Measurements from ENCODE around the gene NOS3. TPM values are rescaled to one million over a fixed set of nuclear protein-coding genes. Genes with fewer than 3 reads are reported as not detected.
A peak's percentile ranks its signal among the peaks of the same experiment; 100 is the strongest.

NOS3 gene
- total and polyA plus RNA-seq, 2 of the 13 experiments (the other 11 are each of a cell fraction or from before 2014, with no cell fraction given), result 3.7 to 7.5 TPM

DNA sequence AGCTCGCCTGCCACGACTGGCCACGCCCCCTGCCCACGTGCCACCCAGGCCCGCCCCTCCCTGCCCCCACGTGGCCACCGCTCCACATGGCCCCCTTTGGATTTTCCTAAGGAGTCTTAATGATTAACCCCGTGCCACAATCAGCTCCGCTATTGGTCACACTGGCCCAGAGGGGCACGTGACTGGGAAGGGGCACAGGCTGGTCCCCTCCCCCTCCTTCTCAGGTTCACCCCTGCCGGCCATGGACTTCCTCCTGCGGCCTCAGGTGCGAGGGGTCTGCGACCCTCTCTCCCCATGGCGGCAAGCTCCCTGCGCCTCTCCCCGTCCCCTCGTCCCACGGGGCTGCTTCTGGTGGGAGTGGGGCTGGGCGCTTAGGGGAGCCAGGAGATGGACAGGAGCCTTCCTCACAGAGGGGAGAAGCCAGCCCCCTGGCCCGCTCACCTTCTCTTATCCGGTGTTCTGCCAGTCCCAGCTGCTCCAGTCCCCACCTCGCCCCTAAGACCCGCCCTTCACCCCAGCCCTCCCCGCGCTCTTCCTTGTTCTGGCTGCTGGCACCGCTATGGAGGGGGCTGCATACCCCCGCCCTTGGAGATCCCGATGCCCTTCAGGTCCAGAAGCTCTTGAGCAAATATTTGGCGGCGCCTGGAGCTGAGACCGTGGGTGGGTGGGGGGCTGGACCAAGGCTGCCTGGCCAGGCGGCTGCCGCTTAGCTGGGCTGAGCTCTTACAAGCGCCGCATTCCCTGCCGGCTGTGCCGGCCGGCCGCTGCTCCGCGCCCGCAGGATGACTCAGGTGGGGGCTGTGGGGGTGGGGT, 71.8 kb downstream of the NOS3 start (continued):
- TF ChIP-seq, protein P1, sequence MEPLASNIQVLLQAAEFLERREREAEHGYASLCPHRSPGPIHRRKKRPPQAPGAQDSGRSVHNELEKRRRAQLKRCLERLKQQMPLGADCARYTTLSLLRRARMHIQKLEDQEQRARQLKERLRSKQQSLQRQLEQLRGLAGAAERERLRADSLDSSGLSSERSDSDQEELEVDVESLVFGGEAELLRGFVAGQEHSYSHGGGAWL (CRISPR knock-in tag; IDR thresholded peaks at IDR 0.05), result peak; percentile 77
- TF ChIP-seq NFE2L1 (CRISPR knock-in tag; IDR thresholded peaks at IDR 0.05; ENCODE audit: borderline replicate concordance) (no peak), RFX5 (IDR thresholded peaks at IDR 0.05; ENCODE audit: low read depth, low read length) (no peak), NCOA2 (CRISPR knock-in tag; IDR thresholded peaks at IDR 0.05) (0 out of 2 replicates have a peak, but pooled peaks have one; percentile 17), NFYB (CRISPR knock-in tag; IDR thresholded peaks at IDR 0.05) (peak; percentile 61; the same call in 1 of the 2 replicates), MAZ (IDR thresholded peaks at IDR 0.05; ENCODE audit: borderline replicate concordance, low read depth, low read length) (peak; percentile 82; the same call in 1 of the 2 replicates), MAZ (CRISPR knock-in tag; IDR thresholded peaks at IDR 0.05; ENCODE audit: low read depth) (peak; percentile 88), ESRRA (CRISPR knock-in tag; IDR thresholded peaks at IDR 0.05; ENCODE audit: low read depth) (peak; percentile 43), ZNF709 (CRISPR knock-in tag; IDR thresholded peaks at IDR 0.05) (peak; percentile 78; the same call in 1 of the 2 replicates), XBP1 (CRISPR knock-in tag; IDR thresholded peaks at IDR 0.05) (no peak), MIER3 (CRISPR knock-in tag; IDR thresholded peaks at IDR 0.05; ENCODE audit: borderline replicate concordance) (peak; percentile 56; the same call in 1 of the 2 replicates), NCOR1 (IDR thresholded peaks at IDR 0.05; ENCODE audit: borderline replicate concordance, low read length) (peak; percentile 64; the same call in 1 of the 2 replicates), ZNF337 (CRISPR knock-in tag; IDR thresholded peaks at IDR 0.05; ENCODE audit: borderline replicate concordance, low read depth) (0 out of 2 replicates have a peak, but pooled peaks have one; percentile 38), RNF2 (conservative IDR thresholded peaks at IDR 0.05; ENCODE audit: low read depth) (0 out of 2 replicates have a peak, but pooled peaks have one; percentile 27), SMAD9 (CRISPR knock-in tag; IDR thresholded peaks at IDR 0.05) (no peak), ZNF616 (CRISPR knock-in tag; IDR thresholded peaks at IDR 0.05; ENCODE audit: low read depth) (no peak)
- TF ChIP-seq, protein P2, sequence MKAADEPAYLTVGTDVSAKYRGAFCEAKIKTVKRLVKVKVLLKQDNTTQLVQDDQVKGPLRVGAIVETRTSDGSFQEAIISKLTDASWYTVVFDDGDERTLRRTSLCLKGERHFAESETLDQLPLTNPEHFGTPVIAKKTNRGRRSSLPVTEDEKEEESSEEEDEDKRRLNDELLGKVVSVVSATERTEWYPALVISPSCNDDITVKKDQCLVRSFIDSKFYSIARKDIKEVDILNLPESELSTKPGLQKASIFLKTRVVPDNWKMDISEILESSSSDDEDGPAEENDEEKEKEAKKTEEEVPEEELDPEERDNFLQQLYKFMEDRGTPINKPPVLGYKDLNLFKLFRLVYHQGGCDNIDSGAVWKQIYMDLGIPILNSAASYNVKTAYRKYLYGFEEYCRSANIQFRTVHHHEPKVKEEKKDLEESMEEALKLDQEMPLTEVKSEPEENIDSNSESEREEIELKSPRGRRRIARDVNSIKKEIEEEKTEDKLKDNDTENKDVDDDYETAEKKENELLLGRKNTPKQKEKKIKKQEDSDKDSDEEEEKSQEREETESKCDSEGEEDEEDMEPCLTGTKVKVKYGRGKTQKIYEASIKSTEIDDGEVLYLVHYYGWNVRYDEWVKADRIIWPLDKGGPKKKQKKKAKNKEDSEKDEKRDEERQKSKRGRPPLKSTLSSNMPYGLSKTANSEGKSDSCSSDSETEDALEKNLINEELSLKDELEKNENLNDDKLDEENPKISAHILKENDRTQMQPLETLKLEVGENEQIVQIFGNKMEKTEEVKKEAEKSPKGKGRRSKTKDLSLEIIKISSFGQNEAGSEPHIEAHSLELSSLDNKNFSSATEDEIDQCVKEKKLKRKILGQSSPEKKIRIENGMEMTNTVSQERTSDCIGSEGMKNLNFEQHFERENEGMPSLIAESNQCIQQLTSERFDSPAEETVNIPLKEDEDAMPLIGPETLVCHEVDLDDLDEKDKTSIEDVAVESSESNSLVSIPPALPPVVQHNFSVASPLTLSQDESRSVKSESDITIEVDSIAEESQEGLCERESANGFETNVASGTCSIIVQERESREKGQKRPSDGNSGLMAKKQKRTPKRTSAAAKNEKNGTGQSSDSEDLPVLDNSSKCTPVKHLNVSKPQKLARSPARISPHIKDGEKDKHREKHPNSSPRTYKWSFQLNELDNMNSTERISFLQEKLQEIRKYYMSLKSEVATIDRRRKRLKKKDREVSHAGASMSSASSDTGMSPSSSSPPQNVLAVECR (CRISPR knock-in tag; IDR thresholded peaks at IDR 0.05; ENCODE audit: borderline replicate concordance), result peak; percentile 89
- TF ChIP-seq, protein P3, sequence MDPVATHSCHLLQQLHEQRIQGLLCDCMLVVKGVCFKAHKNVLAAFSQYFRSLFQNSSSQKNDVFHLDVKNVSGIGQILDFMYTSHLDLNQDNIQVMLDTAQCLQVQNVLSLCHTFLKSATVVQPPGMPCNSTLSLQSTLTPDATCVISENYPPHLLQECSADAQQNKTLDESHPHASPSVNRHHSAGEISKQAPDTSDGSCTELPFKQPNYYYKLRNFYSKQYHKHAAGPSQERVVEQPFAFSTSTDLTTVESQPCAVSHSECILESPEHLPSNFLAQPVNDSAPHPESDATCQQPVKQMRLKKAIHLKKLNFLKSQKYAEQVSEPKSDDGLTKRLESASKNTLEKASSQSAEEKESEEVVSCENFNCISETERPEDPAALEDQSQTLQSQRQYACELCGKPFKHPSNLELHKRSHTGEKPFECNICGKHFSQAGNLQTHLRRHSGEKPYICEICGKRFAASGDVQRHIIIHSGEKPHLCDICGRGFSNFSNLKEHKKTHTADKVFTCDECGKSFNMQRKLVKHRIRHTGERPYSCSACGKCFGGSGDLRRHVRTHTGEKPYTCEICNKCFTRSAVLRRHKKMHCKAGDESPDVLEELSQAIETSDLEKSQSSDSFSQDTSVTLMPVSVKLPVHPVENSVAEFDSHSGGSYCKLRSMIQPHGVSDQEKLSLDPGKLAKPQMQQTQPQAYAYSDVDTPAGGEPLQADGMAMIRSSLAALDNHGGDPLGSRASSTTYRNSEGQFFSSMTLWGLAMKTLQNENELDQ (CRISPR knock-in tag; IDR thresholded peaks at IDR 0.05; ENCODE audit: borderline replicate concordance), result no peak
- TF ChIP-seq, protein P4, sequence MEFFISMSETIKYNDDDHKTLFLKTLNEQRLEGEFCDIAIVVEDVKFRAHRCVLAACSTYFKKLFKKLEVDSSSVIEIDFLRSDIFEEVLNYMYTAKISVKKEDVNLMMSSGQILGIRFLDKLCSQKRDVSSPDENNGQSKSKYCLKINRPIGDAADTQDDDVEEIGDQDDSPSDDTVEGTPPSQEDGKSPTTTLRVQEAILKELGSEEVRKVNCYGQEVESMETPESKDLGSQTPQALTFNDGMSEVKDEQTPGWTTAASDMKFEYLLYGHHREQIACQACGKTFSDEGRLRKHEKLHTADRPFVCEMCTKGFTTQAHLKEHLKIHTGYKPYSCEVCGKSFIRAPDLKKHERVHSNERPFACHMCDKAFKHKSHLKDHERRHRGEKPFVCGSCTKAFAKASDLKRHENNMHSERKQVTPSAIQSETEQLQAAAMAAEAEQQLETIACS (CRISPR knock-in tag; IDR thresholded peaks at IDR 0.05), result no peak; the same call in 1 of the 2 replicates
- TF ChIP-seq, protein P5, sequence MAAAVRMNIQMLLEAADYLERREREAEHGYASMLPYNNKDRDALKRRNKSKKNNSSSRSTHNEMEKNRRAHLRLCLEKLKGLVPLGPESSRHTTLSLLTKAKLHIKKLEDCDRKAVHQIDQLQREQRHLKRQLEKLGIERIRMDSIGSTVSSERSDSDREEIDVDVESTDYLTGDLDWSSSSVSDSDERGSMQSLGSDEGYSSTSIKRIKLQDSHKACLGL (CRISPR knock-in tag; IDR thresholded peaks at IDR 0.05), result no peak; the same call in 1 of the 2 replicates
